Pancreas (tissue), 10 donors: ENCODE data around the gene KIF24. TPM values are rescaled to one million over a fixed set of nuclear protein-coding genes. Genes with fewer than 3 reads are reported as not detected.
A peak's percentile ranks its signal among the peaks of the same experiment; 100 is the strongest.

Experiments
- ATAC-seq, 4 donors: fragments of 200-7000 bp; cut with Tn5 transposase; one replicate each; pipeline versions ENCODE4 v1.8.0 to v1.9.1; 2020; ENCODE audit warnings: mild to moderate bottlenecking in 4 of 4, moderate library complexity in 4 of 4
- DNase-seq, 6 donors: peaks; one replicate each; pipeline ENCODE4 v3.0.0-alpha.2; 2020
- FAIRE-seq: peaks from 2 replicates; lab custom pipeline; 2012; peaks lifted over from hg19 to GRCh38; lab: Jason Lieb, UNC
- H3K27ac ChIP-seq, 4 donors: fragments of 200-600 bp; sonication (generic); 1 replicate in 3 of 4; 2 replicates in 1 of 4; pipeline versions ENCODE4 v1.5.0 to v1.8.0; 2020
- H3K27me3 ChIP-seq, 4 donors: fragments of 200-600 bp; one replicate each; pipeline ENCODE4 v1.8.0; 2021
- H3K36me3 ChIP-seq, 3 donors: fragments of 200-600 bp; sonication (generic) in 1 of 3; one replicate each; pipeline versions ENCODE4 v1.5.0 to v1.8.0; 2020 to 2021
- H3K4me1 ChIP-seq, 3 donors: fragments of 200-600 bp; one replicate each; pipeline ENCODE4 v1.8.0; 2021
- H3K4me3 ChIP-seq, 4 donors: fragments of 200-600 bp; sonication (generic) in 2 of 4; one replicate each; pipeline versions ENCODE4 v1.5.0 to v1.8.0; 2020 to 2021
- H3K9me3 ChIP-seq, 4 donors: fragments of 200-600 bp; one replicate each; pipeline ENCODE4 v1.8.0; 2021
- WGBS, 2 donors: extraction: QIAGEN DNeasy Blood & Tissue Kit; methylation state at CpG; one replicate each; pipeline ENCODE4 v1.1.7; 2013; 5-methylcytosine and 5-hydroxymethylcytosine counted together
- intact Hi-C, 3 donors: fragments of 100-400 bp; cut with DNase I; formaldehyde crosslinking; loops; one replicate each; pipeline versions ENCODE4 v1.11.1 to v1.14.2; 2022
- polyA plus RNA-seq, 2 donors: library from polyadenylated mRNA; stranded (reverse); fragments of 200-250 nt; gene quantifications; one replicate each; pipeline ENCODE4 v1.2.3, GENCODE V29; 2013
- total RNA-seq, 6 donors: library from RNA; stranded (reverse); fragmentation: NEBNext Ultra II Directional in 4 of 6; extraction: Animal tissue kit (Norgen Biotek cat#: 25700) in 4 of 6; gene quantifications; one replicate each; pipeline versions ENCODE4 v1.2.1 to v1.2.4, GENCODE V29; 2021 to 2023
- TF ChIP-seq, protein P1 (sequence below), 4 donors: fragments of 200-600 bp; sonication (generic) in 3 of 4; IDR thresholded peaks; one replicate each; pipeline versions ENCODE4 v1.5.0 to v1.8.0; 2021; ENCODE audit warnings: antibody characterized with exemption in 4 of 4
- donor health status: healthy with polysubstance abuse.
- donor health status: DM: no; HTN: no; CAD: no; lungs with moderate emphysema.
- donor health status: DM: no; HTN: no; CAD: no.
- donor health status: control.
- donor health status: control.
- donor health status: Bipolar disorder and iron deficiency.
- donor health status: DM: yes; HTN: yes; CAD: no.
- donor health status: DM: no; HTN: no; CAD: no.
- donor health status: DM: no; HTN: no; CAD: no.
- donor health status: DM: yes; HTN: yes; CAD: no.

KIF24 gene
- total and polyA plus RNA-seq, 8 donors: 0.37 to 0.69 (median 0.47) TPM

DNA sequence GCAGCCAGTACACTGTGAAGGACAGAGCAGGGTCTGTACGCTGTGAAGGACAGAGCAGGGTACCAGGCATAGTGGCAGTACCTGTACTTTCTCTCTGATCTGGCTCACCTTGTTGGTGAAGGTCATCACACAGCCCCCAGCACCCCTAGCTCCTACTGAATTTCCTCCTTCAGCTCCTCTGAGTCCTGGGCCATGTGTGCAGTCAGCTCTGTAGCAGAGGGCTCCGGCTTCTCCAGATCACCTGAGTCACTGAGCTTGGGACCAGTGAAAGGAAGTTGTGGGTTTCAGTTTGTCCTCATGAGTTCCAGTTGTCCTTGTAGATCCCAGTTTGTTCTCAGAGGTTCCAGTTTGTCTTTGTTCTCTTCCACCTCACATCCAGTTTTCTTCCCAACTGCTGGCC, 5.8 kb upstream of the KIF24 start:
- no peak overlapping the region for H3K4me3 ChIP-seq
- H3K36me3 ChIP-seq: no peaks in the 10 kb centered on the region
- H3K27ac ChIP-seq: peak overlapping the region in 2 of 4 donors; percentile 39 to 52
- DNase-seq (no peak), ATAC-seq (peak in 3 of 4 donors; percentile 15 to 29 (median 26)), FAIRE-seq (no peak)
- 40 to 73% methylated on average over 2 of the region's 2 CpGs for WGBS, 2 donors
- no peaks in the 10 kb centered on the region for H3K27me3 ChIP-seq
- intact Hi-C loops: loop anchor here in 2 of 3 donors (2.0 to 5.0 kb wide), 3 partner anchors 42 to 267 kb away; partner anchors contain the start of gene MYORG (in 2 of the 2)
- peaks cover 11 to 25% (median 13%) of the 10 kb centered on the region in 3 donors for H3K4me1 ChIP-seq
- TF ChIP-seq, protein P1, sequence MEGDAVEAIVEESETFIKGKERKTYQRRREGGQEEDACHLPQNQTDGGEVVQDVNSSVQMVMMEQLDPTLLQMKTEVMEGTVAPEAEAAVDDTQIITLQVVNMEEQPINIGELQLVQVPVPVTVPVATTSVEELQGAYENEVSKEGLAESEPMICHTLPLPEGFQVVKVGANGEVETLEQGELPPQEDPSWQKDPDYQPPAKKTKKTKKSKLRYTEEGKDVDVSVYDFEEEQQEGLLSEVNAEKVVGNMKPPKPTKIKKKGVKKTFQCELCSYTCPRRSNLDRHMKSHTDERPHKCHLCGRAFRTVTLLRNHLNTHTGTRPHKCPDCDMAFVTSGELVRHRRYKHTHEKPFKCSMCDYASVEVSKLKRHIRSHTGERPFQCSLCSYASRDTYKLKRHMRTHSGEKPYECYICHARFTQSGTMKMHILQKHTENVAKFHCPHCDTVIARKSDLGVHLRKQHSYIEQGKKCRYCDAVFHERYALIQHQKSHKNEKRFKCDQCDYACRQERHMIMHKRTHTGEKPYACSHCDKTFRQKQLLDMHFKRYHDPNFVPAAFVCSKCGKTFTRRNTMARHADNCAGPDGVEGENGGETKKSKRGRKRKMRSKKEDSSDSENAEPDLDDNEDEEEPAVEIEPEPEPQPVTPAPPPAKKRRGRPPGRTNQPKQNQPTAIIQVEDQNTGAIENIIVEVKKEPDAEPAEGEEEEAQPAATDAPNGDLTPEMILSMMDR (IDR thresholded peaks at IDR 0.05): no peak
- no peaks in the 10 kb centered on the region for H3K9me3 ChIP-seq

DNA sequence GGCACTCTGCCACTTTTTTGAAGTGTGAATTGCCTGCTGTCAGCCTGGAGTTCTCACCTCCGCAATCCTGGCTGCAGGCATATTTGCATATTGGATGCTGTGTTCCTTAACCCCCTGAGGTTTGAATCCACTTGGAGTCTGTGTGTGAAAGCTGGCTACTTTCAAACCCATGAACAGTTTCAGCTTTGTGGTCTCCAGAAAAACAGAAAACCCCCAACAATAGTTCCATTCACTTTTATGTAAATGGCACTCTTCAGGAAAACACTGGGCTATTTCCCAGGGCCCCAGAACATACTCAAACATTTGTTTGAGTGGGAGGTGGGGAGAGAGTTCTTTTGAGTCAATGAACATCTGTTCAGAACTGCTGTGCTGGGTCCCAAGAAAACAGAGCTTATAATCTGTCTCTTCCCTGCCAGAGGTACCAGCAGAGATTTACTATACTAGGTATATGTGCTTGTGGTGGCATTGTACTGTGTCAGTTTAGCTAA, 5.3 kb upstream of the KIF24 start:
- FAIRE-seq (no peak), ATAC-seq (peak in 2 of 4 donors; percentile 17 to 27), DNase-seq (peak in 1 of 6 donors; percentile 39)
- peak overlapping the region in 2 of 4 donors; percentile 39 to 52 for H3K27ac ChIP-seq
- H3K27me3 ChIP-seq: no peaks in the 10 kb centered on the region
- no peaks in the 10 kb centered on the region for H3K36me3 ChIP-seq
- H3K9me3 ChIP-seq: no peaks in the 10 kb centered on the region
- WGBS, 2 donors: 13 to 14% methylated on average over 1 of the region's 1 CpG
- peaks cover 11 to 25% (median 13%) of the 10 kb centered on the region in 3 donors for H3K4me1 ChIP-seq
- TF ChIP-seq, protein P1 (IDR thresholded peaks at IDR 0.05): no peak
- H3K4me3 ChIP-seq: no peak overlapping the region
- intact Hi-C loops: loop anchor here in 2 of 3 donors (2.0 to 5.0 kb wide), 3 partner anchors 42 to 268 kb away; partner anchors contain the start of gene MYORG (in 2 of the 2)

DNA sequence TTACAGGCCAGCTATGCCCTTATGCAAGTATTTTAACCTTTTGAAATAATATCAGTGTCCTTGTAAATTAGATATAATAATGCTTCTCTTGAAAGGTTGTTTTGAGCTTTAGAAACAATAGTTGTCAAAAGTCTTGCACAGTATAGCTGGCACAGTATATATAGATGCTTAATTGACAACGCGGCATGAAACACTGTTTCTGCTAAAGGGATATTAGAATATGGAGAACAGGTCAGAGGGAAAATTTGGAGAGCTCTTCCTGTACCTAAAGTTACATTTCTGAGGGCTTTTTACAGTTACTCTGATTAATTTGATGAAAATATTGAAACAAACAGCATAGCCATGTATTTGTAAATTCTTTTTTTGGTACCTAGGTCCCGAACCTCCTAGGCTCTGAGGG, 4.8 kb upstream of the KIF24 start:
- intact Hi-C loops: loop anchor here in 2 of 3 donors (2.0 to 5.0 kb wide), 3 partner anchors 43 to 268 kb away; partner anchors contain the start of gene MYORG (in 2 of the 2)
- Histone ChIP-seq H3K27ac (peak overlapping the region in 2 of 4 donors; percentile 39 to 52), H3K27me3 (no peaks in the 10 kb centered on the region), H3K4me1 (peaks cover 11 to 25% (median 13%) of the 10 kb centered on the region in 3 donors), H3K36me3 (no peaks in the 10 kb centered on the region), H3K4me3 (no peak overlapping the region), H3K9me3 (no peaks in the 10 kb centered on the region)
- FAIRE-seq: no peak
- WGBS, 2 donors: 54% methylated on average over 3 of the region's 3 CpGs
- no peak for DNase-seq
- no peak for ATAC-seq
- TF ChIP-seq, protein P1 (IDR thresholded peaks at IDR 0.05): no peak

DNA sequence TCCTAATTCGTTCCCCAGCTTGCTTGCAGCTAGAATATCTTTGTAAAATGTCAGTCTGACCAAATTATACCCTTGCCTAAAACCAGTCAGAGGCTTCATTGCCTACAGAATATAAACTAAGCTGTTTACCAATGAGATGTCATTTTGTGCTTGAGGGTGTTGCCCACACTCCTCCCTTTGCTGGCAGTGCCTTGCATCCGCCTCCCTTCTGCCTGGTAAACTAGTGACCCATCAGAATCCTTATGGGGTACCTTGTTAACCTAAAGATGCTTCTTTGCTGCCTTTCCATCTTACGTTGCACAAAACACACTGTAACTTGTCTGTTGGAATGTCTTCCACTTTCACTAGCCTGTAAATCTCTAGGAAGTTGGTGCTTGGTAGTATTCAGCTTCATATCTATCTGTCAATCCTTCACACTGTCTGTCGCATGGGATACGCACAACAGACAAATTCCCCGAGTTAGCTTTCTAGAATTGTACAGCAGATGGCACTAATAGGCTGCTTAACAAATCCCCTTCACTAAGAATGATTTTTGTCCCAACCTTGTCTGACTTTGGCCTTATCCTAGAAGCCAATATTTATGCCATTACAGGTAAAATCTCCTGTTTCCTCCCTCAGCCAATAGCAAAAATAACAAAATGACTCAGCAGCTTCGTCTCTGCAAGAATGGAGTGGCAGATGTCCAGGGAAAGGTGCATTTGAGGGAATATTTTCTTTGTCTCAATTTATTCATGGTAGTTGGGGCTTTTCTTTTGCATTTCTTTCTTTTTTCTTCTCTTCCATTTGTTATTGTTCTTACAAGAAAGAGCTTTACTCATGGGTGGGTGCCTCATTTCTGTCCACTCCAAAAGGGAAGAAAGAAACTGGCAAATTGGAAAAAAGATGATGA, 3.3 kb upstream of the KIF24 start:
- Histone ChIP-seq H3K27me3 (no peaks in the 10 kb centered on the region), H3K27ac (no peak overlapping the region), H3K36me3 (no peaks in the 10 kb centered on the region), H3K4me3 (no peak overlapping the region), H3K9me3 (no peaks in the 10 kb centered on the region), H3K4me1 (peaks cover 11 to 25% (median 13%) of the 10 kb centered on the region in 3 donors)
- no peak for DNase-seq
- intact Hi-C loops: loop anchor here in 1 of 3 donors (5.0 kb wide), 2 partner anchors 45 to 270 kb away; partner anchors contain the start of gene MYORG
- no peak for FAIRE-seq
- TF ChIP-seq, protein P1 (IDR thresholded peaks at IDR 0.05): peak in 3 of 4 donors; percentile 20 to 33 (median 28)
- ATAC-seq: peak in 2 of 4 donors; percentile 19 to 28
- WGBS, 2 donors: 15 to 21% methylated on average over 7 of the region's 7 CpGs
